ENCODE data around the gene CENATAC. TPM values are rescaled to one million over a fixed set of nuclear protein-coding genes. Genes with fewer than 3 reads are reported as not detected.

CENATAC gene
- total and polyA plus RNA-seq, 9 of the 15 experiments (the other 6 are each of a cell fraction or from before 2014, with no cell fraction given), result 2.4 to 25.5 (median 13.7) TPM

DNA sequence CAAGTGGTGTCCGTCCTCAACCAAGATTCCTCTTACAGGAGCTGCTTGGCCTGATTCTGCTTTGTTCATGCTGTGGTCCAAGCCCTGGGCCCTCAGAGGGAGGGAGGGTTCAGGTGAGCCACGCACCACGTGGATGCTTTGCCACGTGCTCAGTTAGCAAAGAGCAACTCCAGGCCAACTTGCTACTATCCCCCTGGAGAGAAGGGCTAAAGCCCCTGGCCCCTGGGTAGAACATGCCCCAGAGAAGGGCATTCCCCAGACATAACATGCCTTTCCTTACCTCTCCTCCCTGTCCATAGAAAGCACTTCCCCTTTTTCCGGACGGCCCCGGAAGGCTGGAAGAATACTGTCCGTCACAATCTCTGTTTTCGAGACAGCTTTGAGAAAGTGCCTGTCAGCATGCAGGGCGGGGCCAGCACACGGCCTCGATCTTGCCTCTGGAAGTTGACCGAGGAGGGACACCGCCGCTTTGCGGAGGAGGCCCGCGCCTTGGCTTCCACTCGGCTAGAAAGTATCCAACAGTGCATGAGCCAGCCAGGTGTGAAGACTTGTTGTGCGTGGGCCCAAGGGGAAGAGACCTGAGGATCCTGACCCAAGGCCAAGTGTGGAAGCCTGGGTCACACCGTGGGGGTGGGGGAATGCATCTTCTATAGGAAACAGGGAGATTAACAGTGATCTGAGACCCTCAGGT is 17.6 kb upstream of the CENATAC start (continued):
- TF ChIP-seq, protein P1, sequence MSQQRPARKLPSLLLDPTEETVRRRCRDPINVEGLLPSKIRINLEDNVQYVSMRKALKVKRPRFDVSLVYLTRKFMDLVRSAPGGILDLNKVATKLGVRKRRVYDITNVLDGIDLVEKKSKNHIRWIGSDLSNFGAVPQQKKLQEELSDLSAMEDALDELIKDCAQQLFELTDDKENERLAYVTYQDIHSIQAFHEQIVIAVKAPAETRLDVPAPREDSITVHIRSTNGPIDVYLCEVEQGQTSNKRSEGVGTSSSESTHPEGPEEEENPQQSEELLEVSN (IDR thresholded peaks at IDR 0.05; ENCODE audit: borderline replicate concordance in 1 of 2, extremely low read depth in 1 of 2, insufficient read depth in 1 of 2, insufficient read length in 1 of 2, low read depth in 1 of 2, low read length in 1 of 2, poor library complexity in 1 of 2, severe bottlenecking in 1 of 2), result peak; percentile 81 to 85
- TF ChIP-seq, protein P2, sequence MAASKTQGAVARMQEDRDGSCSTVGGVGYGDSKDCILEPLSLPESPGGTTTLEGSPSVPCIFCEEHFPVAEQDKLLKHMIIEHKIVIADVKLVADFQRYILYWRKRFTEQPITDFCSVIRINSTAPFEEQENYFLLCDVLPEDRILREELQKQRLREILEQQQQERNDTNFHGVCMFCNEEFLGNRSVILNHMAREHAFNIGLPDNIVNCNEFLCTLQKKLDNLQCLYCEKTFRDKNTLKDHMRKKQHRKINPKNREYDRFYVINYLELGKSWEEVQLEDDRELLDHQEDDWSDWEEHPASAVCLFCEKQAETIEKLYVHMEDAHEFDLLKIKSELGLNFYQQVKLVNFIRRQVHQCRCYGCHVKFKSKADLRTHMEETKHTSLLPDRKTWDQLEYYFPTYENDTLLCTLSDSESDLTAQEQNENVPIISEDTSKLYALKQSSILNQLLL (CRISPR knock-in tag; IDR thresholded peaks at IDR 0.05; ENCODE audit: borderline replicate concordance), result no peak
- TF ChIP-seq HMG20A (CRISPR knock-in tag; conservative IDR thresholded peaks at IDR 0.05), result no peak
- no peak for TF ChIP-seq GMEB1 (CRISPR knock-in tag; IDR thresholded peaks at IDR 0.05)
- TF ChIP-seq PBX2 (CRISPR knock-in tag; IDR thresholded peaks at IDR 0.05; ENCODE audit: low read depth), result peak; percentile 58
- peak; percentile 93 for TF ChIP-seq PBX2 (tag; conservative IDR thresholded peaks at IDR 0.05; ENCODE audit: low read depth)
- TF ChIP-seq CBFB (CRISPR knock-in tag; IDR thresholded peaks at IDR 0.05), result peak; percentile 87
- TF ChIP-seq RBM25 (IDR thresholded peaks at IDR 0.05; ENCODE audit: low read depth, low read length, severe bottlenecking), result no peak
- TF ChIP-seq SMAD1 (IDR thresholded peaks at IDR 0.05; ENCODE audit: low read depth, low read length, partially characterized antibody), result no peak
- TF ChIP-seq, protein P3, sequence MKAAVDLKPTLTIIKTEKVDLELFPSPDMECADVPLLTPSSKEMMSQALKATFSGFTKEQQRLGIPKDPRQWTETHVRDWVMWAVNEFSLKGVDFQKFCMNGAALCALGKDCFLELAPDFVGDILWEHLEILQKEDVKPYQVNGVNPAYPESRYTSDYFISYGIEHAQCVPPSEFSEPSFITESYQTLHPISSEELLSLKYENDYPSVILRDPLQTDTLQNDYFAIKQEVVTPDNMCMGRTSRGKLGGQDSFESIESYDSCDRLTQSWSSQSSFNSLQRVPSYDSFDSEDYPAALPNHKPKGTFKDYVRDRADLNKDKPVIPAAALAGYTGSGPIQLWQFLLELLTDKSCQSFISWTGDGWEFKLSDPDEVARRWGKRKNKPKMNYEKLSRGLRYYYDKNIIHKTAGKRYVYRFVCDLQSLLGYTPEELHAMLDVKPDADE (conservative IDR thresholded peaks at IDR 0.05; ENCODE audit: control insufficient read depth, low read depth, low read length), result no peak
- TF ChIP-seq ZNF77 (CRISPR knock-in tag; IDR thresholded peaks at IDR 0.05), result no peak
- peak; percentile 68 for TF ChIP-seq NFE2 (IDR thresholded peaks at IDR 0.05; ENCODE audit: low read depth)
- TF ChIP-seq RNF219 (CRISPR knock-in tag; IDR thresholded peaks at IDR 0.05), result no peak
- TF ChIP-seq SIN3A (IDR thresholded peaks at IDR 0.05; ENCODE audit: borderline replicate concordance in 2 of 2, control insufficient read depth in 1 of 2, low read depth in 2 of 2, low read length in 2 of 2), result no peak
- no peak for TF ChIP-seq NFIX (CRISPR knock-in tag; IDR thresholded peaks at IDR 0.05; ENCODE audit: low read depth)
